GM19099 (cell line): Measurements from ENCODE around the gene CDH23.

ENCODE experiments used
- POLR2A ChIP-seq: IDR thresholded peaks from 3 replicates; pipeline ENCODE4 v1.6.1; 2011; ENCODE audit warnings: low read depth; ENCODE audit not compliant: insufficient read length; ENCODE audit errors: extremely low read depth

CDH23 gene

GRCh38 chr10:71857934-71858890 is 461.5 kb downstream of the CDH23 start:
- no peak for TF ChIP-seq POLR2A

- no peak for TF ChIP-seq POLR2A
These were observed 463.7 kb downstream of the CDH23 start for GRCh38 chr10:71860243-71861029.

DNA sequence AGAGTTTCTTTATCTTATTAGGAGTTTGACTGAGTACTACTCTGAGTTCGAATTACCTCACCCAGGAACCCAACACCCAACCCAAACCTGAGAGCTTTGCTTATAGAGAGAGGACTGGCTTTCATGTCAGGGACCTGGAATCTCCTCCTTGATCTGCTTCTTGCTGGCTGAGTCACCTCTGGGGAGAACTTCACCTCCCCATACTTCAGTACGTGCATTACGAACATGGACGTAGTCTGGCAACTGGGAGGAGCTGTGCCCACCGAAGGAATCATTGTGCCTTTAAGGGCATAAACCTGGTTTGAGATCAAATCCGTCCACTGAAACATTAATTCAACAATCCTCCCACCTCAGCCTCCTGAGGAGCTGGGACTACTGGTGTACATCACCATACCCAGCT is 466.5 kb downstream of the CDH23 start:
- TF ChIP-seq POLR2A: no peak

- no peak for TF ChIP-seq POLR2A
These were observed 468.2 kb downstream of the CDH23 start for GRCh38 chr10:71864911-71865361.
